GM21515 (cell line): ENCODE results near the gene SCFD2.
"Not testable (repeated sequence)": the region's sequence is repeated elsewhere in the genome, so short reads cannot be mapped to it uniquely, and the experiment has no call there.

Source experiments
- ATAC-seq: cut with Tn5 transposase; IDR thresholded peaks from one replicate; pipeline ENCODE4 v1.9.1; 2021; ENCODE audit not compliant: unreplicated experiment

SCFD2 gene

DNA sequence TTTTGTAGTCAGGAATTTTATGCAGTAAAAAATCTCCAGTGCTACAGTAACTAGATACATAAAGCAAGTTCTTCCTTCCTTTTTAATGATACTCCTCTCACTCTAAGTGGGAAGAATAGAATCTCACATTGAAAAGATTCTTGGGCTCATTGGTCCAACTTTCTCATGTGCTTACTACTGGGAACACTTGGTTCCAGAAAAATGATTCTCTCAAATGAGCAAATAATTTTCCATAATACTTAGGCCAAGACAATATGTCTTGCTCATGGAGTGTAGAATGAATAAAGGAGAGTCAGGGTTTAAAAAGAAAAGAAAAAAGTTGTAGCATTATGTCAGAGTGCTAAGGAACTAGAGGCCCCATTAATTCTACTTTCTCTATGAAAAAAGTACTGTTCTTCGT, 306.0 kb downstream of the SCFD2 start:
- no peak for ATAC-seq

DNA sequence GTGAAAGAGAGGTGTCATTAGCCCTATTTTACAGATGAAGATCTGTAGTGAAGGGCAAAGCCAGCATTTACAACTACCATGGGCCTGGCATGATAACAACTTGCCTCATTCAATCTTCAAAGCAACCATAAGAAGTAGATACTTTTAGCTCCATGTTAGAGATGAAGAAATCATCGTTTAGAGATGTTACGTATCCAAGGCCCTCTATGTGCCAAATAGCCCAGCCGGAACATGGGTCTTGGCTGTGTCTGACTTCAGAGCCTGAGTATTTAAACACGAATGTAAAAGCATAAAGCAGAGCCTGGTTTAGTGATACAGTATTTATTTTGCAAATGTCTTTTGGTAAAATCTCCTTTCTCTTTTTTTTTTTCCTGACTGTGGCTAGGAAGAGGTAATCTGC, 306.6 kb downstream of the SCFD2 start:
- ATAC-seq, result no peak

DNA sequence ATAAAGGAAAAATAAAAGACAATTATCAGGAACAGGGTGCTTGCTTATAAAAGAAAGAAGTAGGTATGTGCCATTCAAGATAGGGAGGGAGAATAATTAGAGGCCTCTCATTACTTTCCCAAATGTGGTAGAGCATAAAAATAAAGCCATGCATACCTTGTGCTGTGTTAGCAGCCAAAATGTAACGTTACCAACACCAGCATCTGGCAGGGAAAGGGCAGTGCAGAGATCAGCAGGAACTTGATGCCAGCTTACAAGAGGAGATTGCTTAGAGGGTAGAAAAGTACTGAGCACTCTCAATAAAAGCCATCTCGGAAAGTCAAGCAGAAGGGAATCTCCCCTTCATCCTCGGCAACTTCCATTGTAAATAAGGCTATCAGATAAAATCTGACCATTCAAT, 308.2 kb downstream of the SCFD2 start:
- no peak for ATAC-seq

DNA sequence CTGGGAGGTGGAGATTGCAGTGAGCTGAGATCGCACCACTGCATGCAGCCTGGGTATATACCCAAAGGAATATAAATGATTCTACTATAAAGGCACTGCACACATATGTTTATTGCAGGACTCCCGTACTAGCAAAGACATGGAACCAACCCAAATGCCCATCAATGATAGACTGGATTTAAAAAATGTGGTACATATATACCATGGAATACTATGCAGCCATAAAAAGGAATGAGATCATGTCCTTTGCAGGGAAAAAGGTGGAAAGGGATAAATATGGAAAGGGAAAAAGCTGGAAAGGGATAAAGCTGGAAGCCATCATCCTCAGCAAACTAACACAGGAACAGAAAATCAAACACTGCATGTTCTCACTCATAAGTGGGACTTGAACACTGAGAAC, 308.8 kb downstream of the SCFD2 start:
- ATAC-seq, result not testable (repeated sequence)

DNA sequence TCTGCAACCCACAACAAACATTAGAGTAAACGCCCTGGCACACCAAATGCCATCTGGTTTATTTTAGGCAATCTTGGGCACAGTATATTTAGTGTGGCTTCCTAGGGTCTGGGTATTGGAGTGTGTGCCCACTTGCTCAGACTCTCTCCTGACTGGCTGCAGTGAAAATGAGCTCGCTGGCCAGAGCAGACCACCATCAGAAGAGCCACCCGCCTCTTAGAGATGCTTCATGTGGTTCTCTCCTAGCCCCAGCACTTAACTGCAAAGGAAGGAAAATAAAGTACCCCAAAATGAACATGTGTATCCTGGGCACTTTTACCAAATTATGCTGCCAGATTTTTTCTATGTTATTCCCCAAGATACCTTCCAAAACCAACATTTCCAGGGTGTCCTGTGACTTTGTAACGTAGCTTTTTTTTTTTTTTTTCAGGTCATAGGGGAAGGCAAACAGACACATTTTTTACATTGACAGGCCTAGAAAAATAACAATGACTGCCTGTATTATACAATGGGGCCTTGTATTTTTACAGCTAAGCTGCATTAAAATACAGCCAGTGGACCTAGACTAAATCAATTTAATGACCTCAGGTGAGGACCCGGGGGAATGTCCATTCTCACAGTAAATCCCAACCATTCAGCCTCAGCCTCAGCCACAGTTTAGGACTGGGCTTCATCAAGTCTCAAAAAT, 310.0 kb downstream of the SCFD2 start:
- no peak for ATAC-seq

DNA sequence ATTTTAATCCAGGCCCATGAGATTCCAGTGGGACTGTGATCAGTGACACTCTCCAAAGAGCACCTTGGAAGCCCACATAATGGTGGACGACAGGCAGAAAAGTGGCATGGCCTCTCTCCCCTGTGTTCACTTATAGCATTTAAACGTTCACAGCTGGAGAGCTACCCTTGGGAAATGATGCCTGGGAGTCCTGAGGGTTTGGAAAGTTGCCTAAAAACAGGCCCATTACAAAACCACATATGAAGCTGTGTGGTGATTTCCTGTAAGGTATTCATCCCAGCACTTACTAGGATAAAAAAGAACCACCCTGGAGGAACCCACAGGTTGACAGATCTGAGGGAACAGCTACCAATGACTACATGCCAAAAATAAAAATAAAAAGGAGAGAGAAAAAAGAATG, 310.6 kb downstream of the SCFD2 start:
- ATAC-seq, result no peak

DNA sequence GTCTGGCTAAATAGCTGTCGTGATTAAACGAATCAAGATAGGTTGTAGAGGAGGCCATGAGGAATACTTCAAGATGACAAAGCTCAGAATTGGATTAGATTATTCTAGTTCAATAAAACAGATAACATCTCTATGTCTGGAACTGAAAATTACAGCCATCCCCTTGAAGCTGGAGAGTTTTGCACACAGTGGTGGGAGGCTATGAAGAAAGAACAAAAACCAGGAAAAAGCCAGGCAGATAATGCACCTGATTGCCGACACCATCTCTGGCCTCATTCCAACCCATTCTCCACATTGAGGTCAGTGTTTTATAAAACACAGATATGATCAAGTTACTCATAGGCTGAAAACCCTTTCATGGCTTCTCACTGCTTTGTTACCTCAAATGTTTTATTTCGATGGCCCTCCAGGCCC, 315.5 kb downstream of the SCFD2 start:
- no peak for ATAC-seq

DNA sequence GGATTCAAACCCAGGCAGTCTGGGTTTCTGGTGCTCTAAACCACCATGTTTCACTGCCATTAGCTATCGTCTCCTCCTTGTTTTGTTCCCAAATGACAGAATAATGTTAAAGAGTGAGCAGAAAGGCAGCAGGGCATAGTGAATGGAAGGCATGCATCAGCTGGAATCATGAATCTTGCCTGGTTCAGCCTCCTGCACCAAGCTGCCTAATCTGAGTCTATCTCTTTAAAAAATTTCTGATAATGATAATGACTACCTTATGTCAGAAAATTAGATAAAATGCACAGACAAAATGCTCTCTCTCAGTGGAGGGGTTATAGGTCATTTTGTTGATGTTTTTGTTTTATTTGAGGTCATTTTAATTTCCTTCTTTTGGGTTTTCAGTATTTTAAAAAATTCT, 316.3 kb downstream of the SCFD2 start:
- ATAC-seq, result no peak

DNA sequence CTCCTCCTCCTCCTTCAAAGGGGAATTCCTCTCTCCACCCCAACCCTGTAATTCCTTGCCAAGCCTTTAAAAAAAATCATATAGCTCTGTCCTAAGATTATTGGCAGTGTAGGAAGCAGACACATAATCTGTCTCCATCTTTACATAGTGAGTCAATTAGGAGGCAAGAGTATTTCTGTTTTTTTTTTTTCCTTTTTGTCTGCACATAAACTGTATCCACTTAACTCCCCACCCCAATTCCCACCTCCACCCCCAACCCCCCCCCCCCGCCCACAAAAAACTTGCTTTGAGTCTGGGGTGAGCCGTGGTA, 321.3 kb downstream of the SCFD2 start:
- no peak for ATAC-seq

DNA sequence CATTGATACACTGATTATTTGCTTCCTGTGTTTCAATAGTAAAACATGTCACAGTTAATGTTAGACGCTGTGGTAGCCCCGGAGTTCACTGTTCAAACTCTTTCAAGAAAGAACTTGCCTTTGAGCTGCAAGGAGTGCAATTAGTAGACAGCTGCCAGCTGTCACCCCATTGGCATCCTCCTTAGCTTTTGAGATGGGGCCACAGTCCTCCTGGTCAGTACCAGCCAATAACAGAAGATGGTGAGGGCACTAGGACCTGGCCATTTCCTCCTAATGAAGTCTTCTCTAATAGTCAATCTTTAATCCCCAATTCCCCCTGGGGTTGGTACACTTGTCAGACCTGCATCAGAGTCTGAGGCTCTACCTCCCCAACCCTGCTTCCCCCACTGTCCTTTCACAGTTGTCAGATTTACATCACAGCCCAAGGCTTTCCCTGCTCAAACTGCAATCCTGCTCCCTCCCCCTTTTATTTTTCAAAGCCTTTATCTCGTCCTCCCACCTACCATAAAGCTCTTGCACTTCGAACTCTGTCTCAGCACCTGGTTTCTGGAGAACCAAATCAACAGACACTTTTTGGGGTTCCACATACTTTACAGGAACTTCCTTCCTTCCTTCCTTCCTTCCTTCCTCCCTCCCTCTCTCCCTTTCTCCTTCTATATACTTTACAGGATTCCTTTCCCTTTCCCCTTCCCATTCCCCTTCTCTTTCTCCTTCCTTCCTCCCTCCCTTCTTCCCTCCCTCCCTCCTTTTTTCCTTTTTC, 321.8 kb downstream of the SCFD2 start:
- ATAC-seq, result no peak

DNA sequence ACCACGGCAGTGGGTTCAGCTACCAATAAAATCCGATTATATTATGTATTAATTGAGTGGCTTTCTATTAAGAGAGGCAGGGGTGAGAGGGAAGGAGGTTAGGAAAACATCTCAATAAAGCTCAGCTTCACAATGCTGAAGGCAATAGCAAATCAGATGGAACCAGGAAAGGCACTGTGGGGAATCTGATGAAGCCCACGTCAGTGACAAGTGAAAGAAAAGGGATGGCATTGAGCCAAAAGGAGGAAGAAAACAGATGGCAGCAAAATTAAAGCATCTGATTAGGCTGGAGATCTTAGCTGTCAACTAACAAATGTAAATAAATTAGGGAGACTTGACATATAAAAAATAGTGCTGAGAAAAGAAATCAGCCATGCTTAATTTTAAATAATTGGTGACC, 322.8 kb downstream of the SCFD2 start:
- ATAC-seq, result no peak

DNA sequence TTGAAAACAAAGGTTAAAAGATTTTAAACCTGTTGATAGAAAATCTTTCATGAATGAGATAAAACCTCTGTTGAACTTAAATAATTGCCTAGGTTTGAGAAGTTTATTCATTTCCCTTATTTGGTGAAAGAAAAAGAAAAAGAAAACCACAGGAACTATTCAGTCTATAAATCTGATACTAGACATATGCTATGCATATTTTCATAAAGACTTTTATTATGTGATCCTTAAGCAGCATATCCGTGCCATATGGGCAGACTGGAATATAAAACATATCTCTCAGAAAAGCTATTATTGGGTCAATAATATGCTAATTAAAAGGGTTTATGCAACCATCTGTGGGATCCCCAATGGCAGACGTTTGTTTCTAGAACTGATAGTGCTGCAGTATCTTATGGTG, 325.0 kb downstream of the SCFD2 start:
- ATAC-seq, result no peak

DNA sequence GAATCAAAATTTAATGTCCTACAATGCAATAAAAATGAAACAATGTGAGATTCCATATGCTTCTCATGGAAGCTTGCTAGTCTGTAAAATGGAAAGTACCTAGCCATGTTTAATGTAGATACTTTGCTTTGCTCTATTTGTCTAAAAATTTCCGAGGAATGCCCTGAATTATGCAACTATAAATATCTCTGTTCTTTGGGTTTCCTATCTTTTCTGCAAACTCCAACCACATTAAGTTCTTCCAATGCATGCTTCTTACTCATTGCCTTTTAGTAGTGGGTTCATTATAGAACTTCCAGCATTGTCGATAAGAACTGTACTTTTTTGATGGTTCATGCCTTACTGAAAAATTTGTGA, 325.4 kb downstream of the SCFD2 start:
- no peak for ATAC-seq

DNA sequence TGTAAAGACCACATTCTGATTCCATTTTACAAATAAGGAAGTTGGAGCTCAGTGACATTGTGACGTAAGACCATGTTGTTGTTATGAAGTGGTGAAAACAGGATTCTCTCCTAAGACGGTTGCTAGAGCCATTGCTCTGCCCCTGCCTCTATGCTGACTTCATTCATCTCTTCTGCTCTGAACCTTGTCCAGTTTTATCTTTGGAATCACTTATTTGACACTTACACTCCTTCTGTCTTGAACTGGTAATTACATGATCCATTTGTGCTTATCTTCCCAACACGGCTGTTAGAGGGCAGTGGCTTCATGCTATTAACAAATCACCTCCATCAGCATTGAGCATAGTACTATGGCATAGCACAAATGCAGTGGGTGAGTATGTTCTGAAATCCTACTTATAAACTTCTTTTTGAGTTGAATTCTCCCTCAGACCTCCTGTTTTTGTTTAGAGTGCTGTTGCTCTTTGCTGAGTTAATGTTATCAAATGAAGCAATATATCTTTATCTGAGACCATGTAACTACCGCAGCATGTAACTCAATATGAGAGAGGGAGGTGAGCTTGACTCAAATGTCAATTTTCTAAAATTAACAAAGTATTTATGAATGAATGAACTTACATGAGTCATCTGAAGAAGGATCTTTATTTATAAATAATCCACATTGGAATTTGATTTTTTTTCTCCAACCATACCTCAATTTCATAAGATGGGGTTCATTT, 326.0 kb downstream of the SCFD2 start:
- no peak for ATAC-seq

DNA sequence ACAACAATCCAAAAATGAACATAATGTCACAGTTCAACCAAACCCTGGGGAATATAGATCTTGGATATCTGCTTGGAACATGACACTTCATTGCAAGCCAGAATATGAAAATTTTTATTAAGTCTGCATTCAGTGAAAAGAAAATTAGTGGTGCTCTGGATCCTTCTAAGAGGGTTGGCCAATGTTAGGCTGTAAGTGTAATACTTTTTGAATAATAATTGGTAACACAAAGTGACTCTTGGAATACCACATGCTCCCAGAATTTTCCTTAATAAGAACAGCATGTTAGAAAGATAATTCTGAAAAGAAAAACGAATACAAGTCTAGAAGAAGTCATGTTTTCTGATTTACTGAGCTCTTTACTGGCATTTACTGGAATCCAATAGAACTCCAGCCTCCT, 328.0 kb downstream of the SCFD2 start:
- ATAC-seq, result no peak

DNA sequence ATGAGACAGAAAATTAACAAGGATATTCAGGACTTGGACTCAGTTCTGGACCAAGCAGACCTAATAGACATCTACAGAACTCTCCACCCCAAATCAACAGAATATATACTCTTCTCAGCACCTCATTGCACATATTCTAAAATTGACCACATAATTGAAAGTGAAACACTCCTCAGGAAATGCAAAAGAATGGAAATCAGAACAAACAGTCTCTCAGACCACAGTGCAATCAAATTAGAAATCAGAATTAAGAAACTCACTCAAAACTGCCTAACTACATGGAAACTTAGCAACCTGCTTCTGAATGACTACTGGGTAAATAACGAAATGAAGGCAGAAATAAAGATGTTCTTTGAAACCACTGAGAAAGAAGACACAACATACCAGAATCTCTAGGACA, 333.0 kb downstream of the SCFD2 start:
- ATAC-seq, result not testable (repeated sequence)

DNA sequence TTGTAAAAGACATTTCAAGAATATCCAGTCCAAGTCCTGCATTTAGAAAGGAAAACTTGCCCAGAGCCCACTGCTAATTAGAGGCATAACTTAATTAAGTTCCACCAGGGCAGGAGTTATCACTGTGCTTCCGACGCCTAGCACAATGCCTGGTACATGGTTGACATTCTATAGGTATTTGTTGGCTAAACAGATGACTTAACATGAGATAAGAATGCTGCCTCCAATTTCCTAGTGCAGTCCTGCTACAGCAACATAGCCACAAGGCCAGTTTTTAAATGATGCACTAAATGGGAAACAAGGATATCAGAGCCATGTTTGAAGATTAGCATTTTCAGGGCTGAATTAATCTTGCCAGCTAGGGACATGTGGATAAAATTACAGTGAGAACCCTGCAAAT, 339.6 kb downstream of the SCFD2 start:
- no peak for ATAC-seq

DNA sequence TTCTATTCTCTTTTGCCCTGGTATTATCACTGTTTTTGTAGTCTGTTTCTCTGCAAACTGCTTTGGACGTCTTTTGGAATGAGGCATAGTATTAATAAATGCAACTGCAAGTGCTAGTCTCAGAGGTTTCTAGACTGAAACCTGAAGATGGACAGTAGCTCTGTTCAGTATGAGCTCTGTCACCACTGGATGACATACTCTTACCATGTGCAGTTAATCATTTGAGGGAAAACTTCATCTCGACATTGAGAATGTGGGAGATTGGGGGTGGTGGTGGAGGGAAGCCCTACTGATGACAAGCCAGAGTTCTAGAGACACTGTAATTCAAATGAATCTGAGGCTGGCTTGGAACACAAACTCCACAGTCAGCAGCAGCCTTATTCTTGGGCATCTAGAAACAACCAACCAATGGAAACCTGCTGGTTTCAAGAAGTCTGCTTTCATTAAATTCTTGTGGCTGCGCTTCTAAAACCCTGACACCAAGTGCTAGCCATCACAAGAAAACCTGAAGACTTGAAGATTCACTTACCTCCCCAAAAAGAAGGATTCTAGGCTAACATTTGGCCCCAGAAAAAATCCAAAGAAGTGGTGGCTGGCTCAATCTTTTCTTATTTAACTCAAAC, 342.1 kb downstream of the SCFD2 start:
- no peak for ATAC-seq

DNA sequence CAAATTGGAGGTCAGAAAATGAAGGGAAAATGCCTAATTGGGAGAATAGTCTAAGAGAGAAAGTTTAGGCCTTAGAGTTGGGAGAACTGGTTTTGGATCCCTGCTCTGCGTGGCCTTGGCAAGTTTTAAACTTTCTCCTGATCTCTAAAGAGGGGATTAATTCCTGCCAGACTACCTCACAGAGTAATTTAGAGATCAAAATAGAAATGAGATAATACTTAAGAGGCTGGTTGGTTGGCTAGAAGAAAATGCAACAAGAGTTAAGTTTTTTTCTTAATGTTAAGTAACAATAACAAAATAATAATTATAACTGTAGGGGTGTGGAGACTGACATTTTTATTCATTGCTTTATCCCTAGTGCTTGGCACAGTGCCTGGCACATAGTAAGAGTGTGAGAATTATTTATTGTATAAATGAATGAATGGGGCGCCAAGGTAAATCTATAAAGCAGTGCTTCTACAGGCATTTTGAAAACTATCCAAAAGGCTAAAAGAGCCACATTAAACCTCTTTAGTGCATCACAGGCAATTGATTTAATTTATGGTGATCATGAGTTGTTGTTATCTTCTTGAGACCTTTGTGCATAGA, 343.3 kb downstream of the SCFD2 start:
- no peak for ATAC-seq

DNA sequence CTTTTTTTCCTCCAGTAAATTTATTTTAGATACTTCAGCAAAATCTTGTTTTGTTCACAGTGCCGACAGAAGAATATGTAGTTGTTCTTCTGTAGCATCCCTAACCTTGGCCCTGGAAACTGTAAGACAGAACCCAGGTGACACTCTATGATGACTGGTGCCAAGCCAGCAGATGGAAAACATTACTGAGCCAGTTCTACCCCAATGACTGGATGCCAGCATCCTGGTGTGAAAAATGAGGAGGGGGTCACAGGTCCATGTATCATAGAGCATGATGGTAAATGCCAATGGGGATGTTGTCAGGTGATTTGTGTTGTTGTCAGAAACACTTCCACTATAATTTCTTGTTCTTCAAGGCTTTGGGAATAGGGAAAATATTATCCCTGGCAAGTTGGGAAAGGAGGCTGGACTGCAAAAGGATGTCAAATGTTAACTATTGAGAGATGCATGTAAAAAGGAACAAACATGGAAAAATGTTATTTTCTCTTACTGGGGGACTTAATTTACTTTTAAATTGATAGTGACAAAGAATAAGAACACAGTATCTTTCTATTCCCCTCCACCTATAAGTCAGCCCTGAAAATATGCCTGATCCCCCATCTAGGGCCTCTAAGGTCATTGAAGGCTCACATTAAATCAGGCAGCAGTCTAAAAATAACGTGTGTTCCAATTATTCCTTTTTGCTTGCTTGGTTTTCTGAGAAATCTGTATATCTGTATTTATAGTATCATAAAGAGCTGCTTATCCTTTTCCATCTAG, 343.9 kb downstream of the SCFD2 start:
- ATAC-seq, result no peak
